G401.6 (cell line): ENCODE results near the gene ATP13A3.
"Not testable (repeated sequence)": the region's sequence is repeated elsewhere in the genome, so short reads cannot be mapped to it uniquely, and the experiment has no call there.

ENCODE experiments used
- FAIRE-seq: peaks from 2 replicates; lab custom pipeline; 2012; peaks lifted over from hg19 to GRCh38; lab: Jason Lieb, UNC

The ATP13A3 gene

GRCh38 chr3:194499516-194499915, 12.7 kb upstream of the ATP13A3 start:
- FAIRE-seq: not testable (repeated sequence)

- FAIRE-seq: no peak
These were observed 11.2 kb upstream of the ATP13A3 start for GRCh38 chr3:194497799-194498575.

- FAIRE-seq: no peak
These were observed 9.6 kb upstream of the ATP13A3 start for GRCh38 chr3:194496217-194496919.

GRCh38 chr3:194494951-194495374, 8.2 kb upstream of the ATP13A3 start:
- no peak for FAIRE-seq

GRCh38 chr3:194493995-194494927, 7.5 kb upstream of the ATP13A3 start:
- FAIRE-seq: not testable (repeated sequence)

GRCh38 chr3:194492001-194492400, 5.2 kb upstream of the ATP13A3 start:
- no peak for FAIRE-seq

- no peak for FAIRE-seq
These were observed 3.2 kb upstream of the ATP13A3 start for GRCh38 chr3:194489736-194490612.

- no peak for FAIRE-seq
These were observed 1.4 kb upstream of the ATP13A3 start for GRCh38 chr3:194488055-194488742.

GRCh38 chr3:194487289-194488054, 670 bp upstream of the ATP13A3 start:
- FAIRE-seq: no peak

- no peak for FAIRE-seq
These were observed 792 bp downstream of the ATP13A3 start for GRCh38 chr3:194485881-194486539.

GRCh38 chr3:194485468-194485880, 1.3 kb downstream of the ATP13A3 start:
- FAIRE-seq: no peak

GRCh38 chr3:194484614-194485013, 2.2 kb downstream of the ATP13A3 start:
- FAIRE-seq: no peak

GRCh38 chr3:194483850-194484249, 3.0 kb downstream of the ATP13A3 start:
- no peak for FAIRE-seq

- not testable (repeated sequence) for FAIRE-seq
These were observed 4.0 kb downstream of the ATP13A3 start for GRCh38 chr3:194482830-194483229.

GRCh38 chr3:194482196-194482593, 4.6 kb downstream of the ATP13A3 start:
- FAIRE-seq: no peak

GRCh38 chr3:194481525-194482195, 5.1 kb downstream of the ATP13A3 start:
- FAIRE-seq: no peak

GRCh38 chr3:194481103-194481502, 5.7 kb downstream of the ATP13A3 start:
- no peak for FAIRE-seq

- FAIRE-seq: no peak
These were observed 10.0 kb downstream of the ATP13A3 start for GRCh38 chr3:194476784-194477183.

GRCh38 chr3:194475978-194476377, 10.8 kb downstream of the ATP13A3 start:
- no peak for FAIRE-seq
